HepG2 (cell line): ENCODE measurements around the gene RIPPLY2. TPM values are rescaled to one million over a fixed set of nuclear protein-coding genes. Genes with fewer than 3 reads are reported as not detected.

Source experiments
- ATAC-seq: fragments of 200-7000 bp; cut with Tn5 transposase; 3 replicates; pipeline ENCODE4 v1.9.1; 2020; ENCODE audit warnings: mild to moderate bottlenecking, moderate library complexity
- BruUV-seq: library from RNA; stranded (reverse); fragments of 400-500 nt; replicated peaks from 2 replicates; lab custom pipeline; 2021; lab: Mats Ljungman, UMichigan
- CTCF ChIA-PET: fragments of 300-600 bp; formaldehyde crosslinking; extraction: SDS; loops from one replicate; lab custom pipeline; 2021; ENCODE audit warnings: low total read pairs, inconsistent platforms, low intra/inter-chr PET ratio; lab: Yijun Ruan, JAX
- POLR2A ChIA-PET: fragments of 350-600 bp; sonication (Branson Sonifier 250); formaldehyde crosslinking; loops from one replicate; lab custom pipeline; 2020; ENCODE audit warnings: antibody characterized with exemption, inconsistent platforms; lab: Yijun Ruan, JAX
- DNase-seq: peaks from one replicate; pipeline ENCODE4 v3.0.0-alpha.2; 2015; ENCODE audit warnings: low spot score
- FAIRE-seq: peaks from 3 replicates; lab custom pipeline; 2011; peaks lifted over from hg19 to GRCh38; lab: Jason Lieb, UNC
- H2AFZ ChIP-seq: one replicate; pipeline ENCODE4 v1.6.1; 2011; ENCODE audit warnings: low read length, inconsistent platforms
- H3K27ac ChIP-seq: fragments of 300-600 bp; 3 replicates; pipeline ENCODE4 v1.8.0; 2011; ENCODE audit warnings: mixed run types, mild to moderate bottlenecking, mixed read lengths, low read length, inconsistent platforms; ENCODE audit not compliant: insufficient read depth; ENCODE audit errors: extremely low read length
- H3K27me3 ChIP-seq, 2 experiments: fragments of 200-600 bp in 1 of 2; 2 replicates in 1 of 2; 3 replicates in 1 of 2; pipeline versions ENCODE4 v1.6.0 to v1.8.0; 2011; ENCODE audit warnings: low read length in 2 of 2, mild to moderate bottlenecking in 2 of 2, moderate library complexity in 2 of 2, inconsistent platforms in 1 of 2; ENCODE audit not compliant: insufficient read depth in 2 of 2, control insufficient read depth in 1 of 2
- H3K36me3 ChIP-seq, 2 experiments: fragments of 200-600 bp in 1 of 2; replicated peaks in 1 of 2; 2 replicates in 1 of 2; 3 replicates in 1 of 2; pipeline versions ENCODE4 v1.5.1 to v1.8.0; 2011; ENCODE audit warnings: low read length in 2 of 2, inconsistent platforms in 1 of 2; ENCODE audit not compliant: insufficient read depth in 2 of 2, control insufficient read depth in 1 of 2
- H3K4me1 ChIP-seq: 2 replicates; pipeline ENCODE4 v1.5.1; 2012; ENCODE audit warnings: low read length, inconsistent platforms; ENCODE audit not compliant: insufficient read depth
- H3K4me2 ChIP-seq: 2 replicates; pipeline ENCODE4 v1.6.0; 2011; ENCODE audit warnings: low read depth, low read length, inconsistent platforms
- H3K4me3 ChIP-seq, 3 experiments: fragments of 200-600 bp in 1 of 3; sonication (generic), shearing (Covaris generic) in 1 of 3; replicated peaks in 1 of 3; 2 replicates each; pipeline ENCODE4 v1.5.1; 2011 to 2016; ENCODE audit warnings: low read length in 3 of 3, inconsistent platforms in 2 of 3, low read depth in 2 of 3, mild to moderate bottlenecking in 2 of 3, control low read depth in 1 of 3, mixed read lengths in 1 of 3; ENCODE audit not compliant: insufficient read depth in 1 of 3
- H3K79me2 ChIP-seq: one replicate; pipeline ENCODE4 v1.6.1; 2011; ENCODE audit warnings: low read length, inconsistent platforms; ENCODE audit not compliant: insufficient read depth
- H3K9ac ChIP-seq: 2 replicates; pipeline ENCODE4 v1.6.0; 2011; ENCODE audit warnings: mild to moderate bottlenecking, low read depth, low read length, inconsistent platforms; ENCODE audit not compliant: insufficient read depth
- H3K9me3 ChIP-seq: 2 replicates; pipeline ENCODE4 v1.5.1; 2012; ENCODE audit warnings: mild to moderate bottlenecking, low read length
- H4K20me1 ChIP-seq: 2 replicates; pipeline ENCODE4 v1.6.0; 2011; ENCODE audit warnings: inconsistent platforms, mild to moderate bottlenecking, low read length, moderate library complexity; ENCODE audit not compliant: insufficient read depth
- FOXA3 ChIP-seq: IDR thresholded peaks from 2 replicates; pipeline ENCODE4 v1.6.1; 2016; ENCODE audit warnings: missing genetic modification reagents, missing compliant biosample characterization
- FOXJ3 ChIP-seq: sonication (generic); formaldehyde crosslinking; IDR thresholded peaks from 2 replicates; pipeline ENCODE4 v1.4.0; 2020; ENCODE audit warnings: missing genetic modification reagents, mild to moderate bottlenecking, borderline replicate concordance
- HMG20A ChIP-seq: IDR thresholded peaks from 2 replicates; pipeline ENCODE4 v1.6.1; 2016; ENCODE audit warnings: borderline replicate concordance
- HMGA1 ChIP-seq: sonication (generic); formaldehyde crosslinking; conservative IDR thresholded peaks from 2 replicates; pipeline ENCODE4 v1.4.0; 2020; ENCODE audit warnings: missing genetic modification reagents
- MBD4 ChIP-seq: IDR thresholded peaks from 2 replicates; pipeline ENCODE4 v1.6.1; 2012; ENCODE audit warnings: low read length, inconsistent platforms, borderline replicate concordance
- SKI ChIP-seq: fragments of 450-650 bp; IDR thresholded peaks from one replicate; pipeline ENCODE4 v1.6.1; 2018; ENCODE audit warnings: mild to moderate bottlenecking; ENCODE audit not compliant: partially characterized antibody
- TBL1XR1 ChIP-seq: fragments of 150-350 bp; IDR thresholded peaks from 2 replicates; pipeline ENCODE4 v1.6.1; 2014; ENCODE audit warnings: borderline replicate concordance, low read length; ENCODE audit not compliant: partially characterized antibody
- TEF ChIP-seq: sonication (generic); formaldehyde crosslinking; IDR thresholded peaks from 2 replicates; pipeline ENCODE4 v1.5.0; 2020; ENCODE audit warnings: missing genetic modification reagents
- ZBTB33 ChIP-seq: sonication (generic); formaldehyde crosslinking; IDR thresholded peaks from 2 replicates; pipeline ENCODE4 v1.4.0; 2020; ENCODE audit warnings: missing genetic modification reagents
- ZNF10 ChIP-seq: sonication (generic); formaldehyde crosslinking; IDR thresholded peaks from 2 replicates; pipeline ENCODE4 v1.4.0; 2020; ENCODE audit warnings: mild to moderate bottlenecking, low read depth, missing genetic modification reagents, borderline replicate concordance
- ZNF597 ChIP-seq: sonication (generic); formaldehyde crosslinking; IDR thresholded peaks from 2 replicates; pipeline ENCODE4 v1.5.0; 2020; ENCODE audit warnings: missing genetic modification reagents
- ZNF598 ChIP-seq: sonication (generic); formaldehyde crosslinking; IDR thresholded peaks from 2 replicates; pipeline ENCODE4 v1.5.1; 2020; ENCODE audit warnings: mild to moderate bottlenecking, missing genetic modification reagents, borderline replicate concordance
- ZNF883 ChIP-seq: sonication (generic); formaldehyde crosslinking; IDR thresholded peaks from 2 replicates; pipeline ENCODE4 v1.5.1; 2020; ENCODE audit warnings: mild to moderate bottlenecking, missing genetic modification reagents; ENCODE audit errors: not compliant biosample characterization
- ZNF891 ChIP-seq: sonication (generic); formaldehyde crosslinking; IDR thresholded peaks from 2 replicates; pipeline ENCODE4 v1.5.0; 2020; ENCODE audit warnings: mild to moderate bottlenecking, missing genetic modification reagents
- ZSCAN25 ChIP-seq: sonication (generic); formaldehyde crosslinking; IDR thresholded peaks from 2 replicates; pipeline ENCODE4 v1.8.0; 2022; ENCODE audit warnings: mild to moderate bottlenecking, missing genetic modification reagents
- WGBS: methylation state at CpG from one replicate; pipeline ENCODE4 v1.1.6; 2017; ENCODE audit warnings: low lambda C conversion rate; 5-methylcytosine and 5-hydroxymethylcytosine counted together
- in situ Hi-C: cut with HindIII; loops from 2 replicates; pipeline ENCODE4 v1.10.0; 2017; ENCODE audit warnings: low pct_unique_long_range_greater_than_20kb; ENCODE audit not compliant: extremely low pct_ligation_motif_present
- intact Hi-C: fragments of 100-400 bp; cut with micrococcal nuclease; formaldehyde crosslinking; loops from one replicate; pipeline ENCODE4 v1.10.0; 2022; ENCODE audit not compliant: unreplicated experiment
- polyA plus RNA-seq, 8 experiments: library from polyadenylated mRNA; depleted of rRNA in 3 of 8; stranded (reverse) in 7 of 8; unstranded in 1 of 8; fragments of >200 nt; fragmentation: Illumina TruSeq in 4 of 8; extraction: Trizol in 4 of 8; gene quantifications; 2 replicates each; pipeline versions ENCODE4 v1.2.1 to v1.2.3, GENCODE V29; 2011 to 2016; ENCODE audit warnings: low read depth in 4 of 8, missing spikeins in 1 of 8, mixed read lengths in 1 of 8; ENCODE audit not compliant: insufficient read depth in 1 of 8
- total RNA-seq, 5 experiments: library from RNA; depleted of rRNA; stranded (reverse); fragments of >200 nt; fragmentation: Illumina TruSeq; extraction: Trizol; gene quantifications; 2 replicates each; pipeline ENCODE4 v1.2.3, GENCODE V29; 2016; ENCODE audit warnings: low read depth in 1 of 5

RIPPLY2 gene
- total and polyA plus RNA-seq, 2 of the 13 experiments (the other 11 are each of a cell fraction or from before 2014, with no cell fraction given): not detected

DNA sequence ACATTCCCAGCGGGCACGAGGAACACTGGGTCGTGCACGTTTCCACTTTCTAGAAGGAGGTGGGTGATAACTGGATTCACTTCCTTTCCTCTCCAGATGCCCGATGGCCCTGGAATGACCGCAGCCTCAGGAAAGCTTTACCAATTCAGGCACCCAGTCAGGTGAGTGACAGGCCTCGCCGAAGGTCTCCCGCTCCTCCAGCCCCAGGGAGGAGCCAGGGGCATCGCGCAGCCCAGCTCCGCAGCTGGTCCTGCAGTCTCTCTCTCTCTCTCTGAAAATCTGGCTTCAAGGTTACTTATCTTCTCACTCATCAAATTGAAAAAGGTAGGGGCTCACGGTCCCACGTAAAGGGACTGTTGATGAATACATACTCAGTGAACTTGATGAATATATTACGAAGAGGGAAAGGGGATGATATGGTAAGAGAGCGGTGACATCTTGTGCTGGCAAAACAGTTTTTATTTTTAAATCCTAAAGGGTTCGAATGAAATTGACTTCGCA lies 891 bp downstream of the RIPPLY2 start:
- Histone ChIP-seq H3K27me3 (peaks cover 4 to 29% of the 10 kb centered on the region in 2 experiments; a peak in 4 of 5 replicates), H3K79me2 (no peaks in the 10 kb centered on the region), H2AFZ (no peak overlapping the region), H4K20me1 (no peaks in the 10 kb centered on the region), H3K9me3 (no peaks in the 10 kb centered on the region), H3K4me1 (peaks cover 16% of the 10 kb centered on the region), H3K4me3 (peak overlapping the region in 2 of 3 experiments; percentile 49 to 64; a peak in 2 of 6 replicates), H3K9ac (no peak overlapping the region), H3K27ac (no peak overlapping the region), H3K36me3 (no peaks in the 10 kb centered on the region), H3K4me2 (peak overlapping the region; percentile 64)
- DNase-seq: no peak
- ChIA-PET POLR2A (no interaction called here), CTCF (no interaction called here)
- WGBS: 17% methylated on average over 11 of the region's 18 CpGs
- no TSS peak for BruUV-seq
- in situ Hi-C loops: no loop called here
- TF ChIP-seq FOXJ3 (CRISPR knock-in tag) (no peak), TBL1XR1 (no peak), FOXA3 (CRISPR knock-in tag) (no peak), TEF (CRISPR knock-in tag) (no peak), MBD4 (no peak)
- FAIRE-seq: no peak
- intact Hi-C loops: no loop called here
- peak; percentile 66 for ATAC-seq

- H3K9ac ChIP-seq: no peak overlapping the region
- no peak overlapping the region for H3K4me3 ChIP-seq
- H3K27me3 ChIP-seq: peaks cover 4 to 29% of the 10 kb centered on the region in 2 experiments; a peak in 4 of 5 replicates
- intact Hi-C loops (no loop called here), in situ Hi-C loops (no loop called here)
- no peak for ATAC-seq
- no peaks in the 10 kb centered on the region for H4K20me1 ChIP-seq
- H3K79me2 ChIP-seq: no peaks in the 10 kb centered on the region
- ChIA-PET POLR2A (no interaction called here), CTCF (no interaction called here)
- no peak overlapping the region for H3K27ac ChIP-seq
- H3K4me1 ChIP-seq: peaks cover 18% of the 10 kb centered on the region
- DNase-seq: no peak
- FAIRE-seq: no peak
- no peaks in the 10 kb centered on the region for H3K9me3 ChIP-seq
- no peak overlapping the region for H2AFZ ChIP-seq
- 1% methylated on average over 5 of the region's 5 CpGs for WGBS
- BruUV-seq: no TSS peak
- H3K36me3 ChIP-seq: no peaks in the 10 kb centered on the region
- H3K4me2 ChIP-seq: no peak overlapping the region
- no peak for TF ChIP-seq HMGA1 (CRISPR knock-in tag)
- no peak for TF ChIP-seq ZNF10 (CRISPR knock-in tag)
- no peak for TF ChIP-seq SKI
- no peak for TF ChIP-seq ZSCAN25 (CRISPR knock-in tag)
- no peak for TF ChIP-seq ZBTB33 (CRISPR knock-in tag)
- no peak for TF ChIP-seq ZNF597
- TF ChIP-seq ZNF883 (CRISPR knock-in tag): no peak
- no peak for TF ChIP-seq ZNF598
- no peak for TF ChIP-seq HMG20A
- no peak for TF ChIP-seq ZNF891 (CRISPR knock-in tag)
Observed at GRCh38 chr6:83854766-83855165, 1.6 kb downstream of the RIPPLY2 start.
